Fibroblast of the aortic adventitia (primary cell): ENCODE results near the gene VPS8. TPM values are rescaled to one million over a fixed set of nuclear protein-coding genes. Genes with fewer than 3 reads are reported as not detected.

ENCODE experiments used
- DNase-seq: peaks from one replicate; pipeline ENCODE4 v3.0.0-alpha.2; 2010; ENCODE audit warnings: low read depth
- H3K4me3 ChIP-seq: 2 replicates; pipeline ENCODE4 v1.5.1; 2011; ENCODE audit warnings: low read depth, mild to moderate bottlenecking, control low read depth, low read length, moderate library complexity
- total RNA-seq: library from RNA; depleted of rRNA; stranded (reverse); fragments of >200 nt; gene quantifications from 2 replicates; pipeline ENCODE4 v1.2.3, GENCODE V29; 2012; ENCODE audit warnings: low replicate concordance
- TF ChIP-seq, protein P1 (sequence below): IDR thresholded peaks from 2 replicates; pipeline ENCODE4 v1.5.1; 2011; ENCODE audit warnings: mild to moderate bottlenecking, low read length, control low read depth, inconsistent platforms; ENCODE audit not compliant: insufficient read depth

Gene VPS8
- total RNA-seq, 1 donor: 56.6 TPM

DNA sequence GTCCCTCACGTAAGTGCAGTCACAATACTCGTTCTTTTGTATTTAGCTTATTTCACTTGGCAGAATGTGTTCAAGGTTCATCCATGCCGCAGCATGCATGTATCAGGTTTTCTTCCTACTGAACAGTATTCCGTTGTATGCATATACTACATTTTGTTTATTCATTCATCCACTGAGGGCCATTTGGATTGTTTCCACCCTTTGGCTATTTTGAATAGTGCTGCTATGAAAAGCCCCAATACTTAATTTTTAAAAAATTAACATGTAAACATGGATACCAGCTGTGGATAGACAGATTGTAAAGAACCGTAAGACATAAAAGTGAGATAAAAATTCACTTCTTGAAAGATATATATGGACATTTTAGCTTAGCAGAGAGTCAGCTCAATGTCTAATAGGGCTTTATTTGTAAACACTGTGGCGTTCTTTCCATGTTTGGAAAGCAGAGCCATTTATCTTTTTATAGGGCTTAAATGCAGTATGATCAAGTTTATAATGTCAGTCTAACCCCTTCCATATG is 115.9 kb downstream of the VPS8 start:
- TF ChIP-seq, protein P1, sequence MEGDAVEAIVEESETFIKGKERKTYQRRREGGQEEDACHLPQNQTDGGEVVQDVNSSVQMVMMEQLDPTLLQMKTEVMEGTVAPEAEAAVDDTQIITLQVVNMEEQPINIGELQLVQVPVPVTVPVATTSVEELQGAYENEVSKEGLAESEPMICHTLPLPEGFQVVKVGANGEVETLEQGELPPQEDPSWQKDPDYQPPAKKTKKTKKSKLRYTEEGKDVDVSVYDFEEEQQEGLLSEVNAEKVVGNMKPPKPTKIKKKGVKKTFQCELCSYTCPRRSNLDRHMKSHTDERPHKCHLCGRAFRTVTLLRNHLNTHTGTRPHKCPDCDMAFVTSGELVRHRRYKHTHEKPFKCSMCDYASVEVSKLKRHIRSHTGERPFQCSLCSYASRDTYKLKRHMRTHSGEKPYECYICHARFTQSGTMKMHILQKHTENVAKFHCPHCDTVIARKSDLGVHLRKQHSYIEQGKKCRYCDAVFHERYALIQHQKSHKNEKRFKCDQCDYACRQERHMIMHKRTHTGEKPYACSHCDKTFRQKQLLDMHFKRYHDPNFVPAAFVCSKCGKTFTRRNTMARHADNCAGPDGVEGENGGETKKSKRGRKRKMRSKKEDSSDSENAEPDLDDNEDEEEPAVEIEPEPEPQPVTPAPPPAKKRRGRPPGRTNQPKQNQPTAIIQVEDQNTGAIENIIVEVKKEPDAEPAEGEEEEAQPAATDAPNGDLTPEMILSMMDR: no peak
- no peak overlapping the region for H3K4me3 ChIP-seq
- DNase-seq: no peak

DNA sequence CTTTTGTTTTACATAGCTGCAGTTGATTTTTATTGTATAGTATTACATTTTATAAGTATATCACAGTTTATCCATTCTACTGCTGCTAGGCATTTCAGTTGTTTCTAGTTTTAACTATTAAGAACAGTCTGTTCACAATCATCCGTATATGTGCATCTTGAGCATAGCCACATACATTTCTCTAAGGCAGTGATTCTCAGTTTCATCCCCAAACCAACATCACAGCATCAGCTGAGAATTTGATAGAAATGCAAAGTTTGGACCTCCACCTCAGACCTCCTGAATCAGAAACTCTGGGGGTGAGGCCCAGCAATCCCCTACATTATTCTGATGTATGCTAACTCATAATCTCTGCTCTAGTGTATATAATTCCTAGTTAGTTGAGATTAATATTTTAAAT is 120.8 kb downstream of the VPS8 start:
- TF ChIP-seq, protein P1: no peak
- no peak for DNase-seq
- H3K4me3 ChIP-seq: no peak overlapping the region

- TF ChIP-seq, protein P1: no peak
- no peak for DNase-seq
- no peak overlapping the region for H3K4me3 ChIP-seq
Observed at GRCh38 chr3:184937611-184938010, 125.6 kb downstream of the VPS8 start.

- TF ChIP-seq, protein P1: no peak
- no peak for DNase-seq
- H3K4me3 ChIP-seq: no peak overlapping the region
Observed at GRCh38 chr3:184941408-184941807, 129.4 kb downstream of the VPS8 start.

DNA sequence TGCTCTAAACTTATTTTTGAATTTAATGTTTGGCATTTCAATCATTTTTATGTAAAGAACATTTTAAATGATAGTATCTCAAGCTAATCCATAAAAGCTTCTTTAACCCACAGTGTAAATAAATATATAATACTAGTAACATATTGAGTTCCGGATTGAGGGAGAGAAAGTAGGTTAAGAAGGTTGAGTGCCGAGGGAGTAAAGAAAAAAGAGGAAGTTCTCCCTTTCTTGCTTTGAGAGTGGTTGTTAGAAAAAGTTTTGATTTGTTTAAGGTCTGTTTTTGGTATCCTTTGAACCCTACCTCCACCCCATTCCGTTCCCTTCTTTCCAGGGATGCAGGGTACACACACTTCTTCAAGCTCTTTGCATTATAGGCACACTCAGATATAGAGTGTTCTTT is 130.8 kb downstream of the VPS8 start:
- DNase-seq: no peak
- H3K4me3 ChIP-seq: no peak overlapping the region
- TF ChIP-seq, protein P1: no peak

DNA sequence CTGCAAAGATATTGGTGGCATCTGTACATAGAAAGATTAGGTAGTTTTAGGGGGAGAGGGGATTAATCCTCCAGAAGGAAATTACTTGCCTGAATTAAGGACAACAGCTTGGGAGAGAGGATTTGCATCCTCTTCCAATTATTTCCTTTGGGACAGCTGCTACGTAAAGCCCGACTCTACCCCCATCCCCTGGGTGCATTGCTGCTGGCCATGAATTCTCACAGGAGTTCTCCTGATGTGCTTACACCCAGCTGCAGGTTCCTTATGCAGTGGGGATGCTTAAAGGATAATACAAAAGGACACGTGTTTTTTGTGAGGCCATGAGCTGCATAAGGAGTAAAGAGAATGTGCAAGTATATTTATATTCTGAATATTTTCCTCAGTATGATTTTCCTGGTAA is 132.3 kb downstream of the VPS8 start:
- TF ChIP-seq, protein P1: no peak
- H3K4me3 ChIP-seq: no peak overlapping the region
- DNase-seq: no peak

GRCh38 chr3:184945886-184946625 is 134.1 kb downstream of the VPS8 start:
- DNase-seq: no peak

More at GRCh38 chr3:184945886-184946625, 134.1 kb downstream of the VPS8 start:
- TF ChIP-seq, protein P1: no peak
- H3K4me3 ChIP-seq: no peak overlapping the region
